Mucosa of descending colon (tissue), 3 donors: ENCODE results near the gene PTDSS2. TPM values are rescaled to one million over a fixed set of nuclear protein-coding genes. Genes with fewer than 3 reads are reported as not detected.

ENCODE experiments used
- ATAC-seq: fragments of 200-7000 bp; cut with Tn5 transposase; one replicate; pipeline ENCODE4 v1.9.1; 2020; ENCODE audit warnings: mild to moderate bottlenecking, moderate library complexity
- DNase-seq, 3 donors: peaks; one replicate each; pipeline ENCODE4 v3.0.0-alpha.2; 2020
- H3K36me3 ChIP-seq: fragments of 200-600 bp; one replicate; pipeline ENCODE4 v1.8.0; 2021; ENCODE audit warnings: low read depth, mild to moderate bottlenecking
- H3K4me1 ChIP-seq: fragments of 200-600 bp; one replicate; pipeline ENCODE4 v1.8.0; 2021; ENCODE audit warnings: low read depth, mild to moderate bottlenecking
- H3K4me3 ChIP-seq: fragments of 200-600 bp; one replicate; pipeline ENCODE4 v1.8.0; 2021; ENCODE audit warnings: mild to moderate bottlenecking
- H3K9me3 ChIP-seq: fragments of 200-600 bp; one replicate; pipeline ENCODE4 v1.8.0; 2021; ENCODE audit warnings: mild to moderate bottlenecking
- CTCF ChIP-seq: fragments of 200-600 bp; IDR thresholded peaks from one replicate; pipeline ENCODE4 v1.8.0; 2022; ENCODE audit warnings: antibody characterized with exemption, mild to moderate bottlenecking
- intact Hi-C, 2 donors: fragments of 100-400 bp; cut with DNase I in 1 of 2; cut with micrococcal nuclease in 1 of 2; formaldehyde crosslinking; loops; one replicate each; pipeline versions ENCODE4 v1.11.0 to v1.11.1; 2022; cut with DNase I, micrococcal nuclease
- total RNA-seq, 3 donors: library from RNA; stranded (reverse); fragmentation: NEBNext Ultra II Directional in 2 of 3; extraction: Animal tissue kit (Norgen Biotek cat#: 25700) in 2 of 3; gene quantifications; one replicate each; pipeline versions ENCODE4 v1.2.1 to v1.2.4, GENCODE V29; 2021 to 2023
- donor health status: DM: no; HTN: no; CAD: no; lungs with moderate emphysema.
- donor health status: DM: no; HTN: no; CAD: no.
- donor health status: DM: no; HTN: yes; CAD: no.

Gene PTDSS2
- total RNA-seq, 3 donors from 2014 or later: 19.2 to 34.8 (median 27.3) TPM

GRCh38 chr11:489610-490185, 39.6 kb downstream of the PTDSS2 start:
- peaks cover 3% of the 10 kb centered on the region for H3K36me3 ChIP-seq
- H3K4me1 ChIP-seq: peaks cover 9% of the 10 kb centered on the region
- no peak for ATAC-seq
- no peak overlapping the region for H3K4me3 ChIP-seq
- no peaks in the 10 kb centered on the region for H3K9me3 ChIP-seq
- intact Hi-C loops: no loop called here
- peak in 1 of 3 donors; percentile 44 for DNase-seq
- no peak for TF ChIP-seq CTCF

DNA sequence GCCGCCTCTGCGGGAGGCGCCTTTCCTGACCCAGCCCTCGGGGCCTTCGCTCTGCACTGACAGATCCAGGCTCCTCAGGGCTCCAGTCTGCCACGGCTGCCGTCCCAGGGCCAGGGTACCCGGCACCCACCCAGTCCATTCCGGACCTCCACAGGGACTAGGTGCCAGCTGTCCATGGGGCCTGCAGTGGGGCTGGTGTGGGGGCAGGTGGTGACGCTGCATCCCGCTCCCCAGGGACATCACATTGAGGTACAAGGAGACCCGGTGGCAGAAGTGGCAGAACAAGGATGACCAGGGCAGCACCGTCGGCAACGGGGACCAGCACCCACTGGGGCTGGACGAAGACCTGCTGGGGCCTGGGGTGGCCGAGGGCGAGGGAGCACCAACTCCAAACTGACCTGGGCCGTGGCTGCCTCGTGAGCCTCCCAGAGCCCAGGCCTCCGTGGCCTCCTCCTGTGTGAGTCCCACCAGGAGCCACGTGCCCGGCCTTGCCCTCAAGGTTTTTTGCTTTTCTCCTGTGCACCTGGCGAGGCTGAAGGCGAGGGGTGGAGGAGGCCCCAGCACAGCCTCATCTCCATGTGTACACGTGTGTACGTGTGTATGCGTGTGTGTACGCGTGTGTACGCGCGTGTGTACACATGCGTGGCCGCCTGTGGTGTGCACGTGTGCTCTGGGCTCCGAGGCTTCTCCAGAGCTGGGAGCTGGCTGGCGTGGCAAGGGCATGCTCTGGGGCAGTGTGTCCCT, 40.3 kb downstream of the PTDSS2 start:
- TF ChIP-seq CTCF: no peak
- Histone ChIP-seq H3K4me3 (no peak overlapping the region), H3K4me1 (peaks cover 9% of the 10 kb centered on the region), H3K36me3 (peaks cover 3% of the 10 kb centered on the region), H3K9me3 (no peaks in the 10 kb centered on the region)
- intact Hi-C loops: no loop called here
- peak in 1 of 3 donors; percentile 47 for DNase-seq
- no peak for ATAC-seq

DNA sequence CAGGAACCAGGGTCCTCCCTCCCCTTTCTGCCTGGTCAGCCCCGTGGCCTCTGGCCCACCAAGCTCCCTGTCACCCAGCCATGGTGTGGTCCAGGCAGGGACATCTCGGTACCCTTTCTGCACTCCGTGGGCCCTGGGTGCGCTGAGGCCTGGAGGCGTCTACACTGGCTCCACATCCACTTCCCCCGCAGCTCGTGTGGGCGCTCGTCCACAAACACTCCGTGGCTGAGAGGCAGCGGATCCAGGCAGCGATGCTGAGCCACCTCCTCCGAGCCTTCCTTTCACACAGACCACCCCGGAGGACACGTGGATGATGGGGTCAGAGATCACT, 40.8 kb downstream of the PTDSS2 start:
- Histone ChIP-seq H3K9me3 (no peaks in the 10 kb centered on the region), H3K4me3 (no peak overlapping the region), H3K4me1 (peaks cover 9% of the 10 kb centered on the region), H3K36me3 (peaks cover 3% of the 10 kb centered on the region)
- intact Hi-C loops: no loop called here
- ATAC-seq: no peak
- DNase-seq: peak in 1 of 3 donors; percentile 45
- no peak for TF ChIP-seq CTCF

DNA sequence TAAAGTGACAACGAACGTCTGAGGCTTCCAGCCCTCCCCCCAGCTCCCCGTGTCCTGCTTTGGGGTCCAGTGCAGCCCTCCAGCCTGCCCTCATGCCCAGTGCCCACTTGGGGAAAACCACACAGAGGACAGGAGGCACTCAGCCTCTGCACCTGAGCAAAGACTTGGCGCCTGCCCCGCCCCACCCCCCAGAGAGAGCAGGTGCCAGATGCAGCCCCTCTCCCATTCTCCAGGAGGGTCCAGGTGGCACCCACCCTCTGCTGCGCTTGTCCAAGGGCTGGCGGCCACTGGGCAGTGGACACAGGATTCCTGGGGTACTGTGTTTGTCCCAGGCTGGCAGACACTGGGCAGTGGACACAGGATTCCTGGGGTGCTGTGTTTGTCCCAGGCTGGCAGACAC, 41.3 kb downstream of the PTDSS2 start:
- TF ChIP-seq CTCF: no peak
- ATAC-seq (no peak), DNase-seq (peak in 1 of 3 donors; percentile 42)
- H3K4me3 ChIP-seq: no peak overlapping the region
- H3K36me3 ChIP-seq: peaks cover 3% of the 10 kb centered on the region
- intact Hi-C loops: no loop called here
- H3K9me3 ChIP-seq: no peaks in the 10 kb centered on the region
- peaks cover 9% of the 10 kb centered on the region for H3K4me1 ChIP-seq

DNA sequence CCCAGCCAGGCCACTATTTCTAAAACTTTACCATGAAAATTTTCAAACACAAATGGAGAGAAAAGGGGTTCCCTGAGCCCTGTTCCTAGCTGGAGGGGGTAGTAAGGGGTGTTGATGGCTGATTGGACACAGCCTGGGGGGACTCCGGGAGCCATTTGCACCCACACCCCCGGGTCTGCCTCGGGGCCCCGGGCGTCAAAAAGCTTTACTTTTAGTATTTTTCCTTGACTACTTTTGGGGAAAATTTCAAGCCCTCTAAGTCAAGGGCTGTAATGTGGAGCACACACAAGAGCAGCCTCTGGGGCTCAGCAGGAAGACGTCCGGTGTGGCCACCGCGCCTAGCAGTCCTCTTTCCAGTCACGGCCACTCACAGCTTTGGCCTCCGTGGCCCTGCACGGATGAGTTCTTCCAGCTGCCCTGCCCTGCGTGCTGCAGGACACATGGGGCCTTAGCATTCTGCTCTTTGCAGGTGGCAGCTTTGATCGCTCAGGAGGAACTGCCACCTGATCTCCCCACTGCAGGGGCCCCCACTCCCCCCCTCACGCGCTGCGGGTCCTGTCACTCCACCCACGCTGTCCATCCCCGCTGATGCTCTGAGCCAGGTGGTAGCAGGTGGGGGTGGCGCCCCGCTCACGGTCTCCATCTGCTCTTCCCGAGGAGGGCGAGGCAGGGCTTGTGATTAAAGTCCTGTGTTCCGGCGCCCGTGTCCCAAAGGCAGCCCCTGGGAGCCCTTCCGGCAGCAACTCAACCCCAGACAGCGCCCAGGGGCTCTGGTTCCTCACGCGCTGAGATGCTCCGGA, 42.5 kb downstream of the PTDSS2 start:
- H3K9me3 ChIP-seq: no peaks in the 10 kb centered on the region
- TF ChIP-seq CTCF: no peak
- peak in 1 of 3 donors; percentile 53 for DNase-seq
- H3K36me3 ChIP-seq: peaks cover 3% of the 10 kb centered on the region
- no peak overlapping the region for H3K4me3 ChIP-seq
- peaks cover 6% of the 10 kb centered on the region for H3K4me1 ChIP-seq
- intact Hi-C loops: no loop called here
- ATAC-seq: peak; percentile 11
